Psoas muscle (tissue), 8 donors: ENCODE data around the gene ELK4. TPM values are rescaled to one million over a fixed set of nuclear protein-coding genes. Genes with fewer than 3 reads are reported as not detected.

Experiments used
- ATAC-seq, 4 donors: fragments of 200-7000 bp; cut with Tn5 transposase; one replicate each; pipeline ENCODE4 v1.9.1; 2020; ENCODE audit warnings: moderate library complexity in 3 of 4, mild to moderate bottlenecking in 2 of 4
- DNase-seq, 2 donors: peaks; one replicate each; pipeline ENCODE4 v3.0.0-alpha.2; 2020
- H3K27ac ChIP-seq: fragments of 200-600 bp; one replicate; pipeline ENCODE4 v1.8.0; 2022
- H3K27me3 ChIP-seq, 3 donors: fragments of 200-600 bp in 1 of 3; one replicate each; pipeline versions ENCODE4 v1.6.1 to v1.8.0; 2013 to 2022; ENCODE audit warnings: low read length in 2 of 3, mild to moderate bottlenecking in 2 of 3, moderate library complexity in 1 of 3; ENCODE audit not compliant: insufficient read depth in 3 of 3
- H3K36me3 ChIP-seq, 2 donors: fragments of 200-600 bp in 1 of 2; one replicate each; pipeline versions ENCODE4 v1.6.1 to v1.8.0; 2013 to 2022; ENCODE audit warnings: low read depth in 1 of 2, mild to moderate bottlenecking in 1 of 2, moderate library complexity in 1 of 2; ENCODE audit not compliant: insufficient read depth in 1 of 2
- H3K4me1 ChIP-seq: fragments of 200-600 bp; one replicate; pipeline ENCODE4 v1.8.0; 2022
- H3K4me3 ChIP-seq: fragments of 200-600 bp; one replicate; pipeline ENCODE4 v1.8.0; 2022; ENCODE audit warnings: mild to moderate bottlenecking
- H3K9me3 ChIP-seq: fragments of 200-600 bp; one replicate; pipeline ENCODE4 v1.8.0; 2022
- WGBS, 3 donors: extraction: QIAGEN DNeasy Blood & Tissue Kit; methylation state at CpG; one replicate each; pipeline versions ENCODE4 v1.1.6 to v1.1.7; 2013; 5-methylcytosine and 5-hydroxymethylcytosine counted together
- intact Hi-C, 2 donors: fragments of 100-400 bp; cut with DNase I; formaldehyde crosslinking; loops; one replicate each; pipeline versions ENCODE4 v1.11.0 to v1.14.2; 2022
- polyA plus RNA-seq, 3 donors: library from polyadenylated mRNA; stranded (reverse); fragments of 200-250 nt; gene quantifications; one replicate each; pipeline ENCODE4 v1.2.3, GENCODE V29; 2013
- total RNA-seq, 4 donors: library from RNA; stranded (reverse); fragmentation: NEBNext Ultra II Directional in 2 of 4; extraction: Animal tissue kit (Norgen Biotek cat#: 25700) in 2 of 4; gene quantifications; one replicate each; pipeline versions ENCODE4 v1.2.1 to v1.2.4, GENCODE V29; 2021 to 2023
- TF ChIP-seq, protein P1 (sequence below): fragments of 200-600 bp; IDR thresholded peaks from one replicate; pipeline ENCODE4 v1.8.0; 2022; ENCODE audit warnings: antibody characterized with exemption
- donor health status: healthy with polysubstance abuse.
- donor health status: DM: no; HTN: no; CAD: no; lungs with moderate emphysema.
- donor health status: Bipolar disorder and iron deficiency.
- donor health status: healthy.
- donor health status: DM: yes; HTN: yes; CAD: no.
- donor health status: DM: no; HTN: no; CAD: no.
- donor health status: DM: no; HTN: no; CAD: no.
- donor health status: DM: yes; HTN: yes; CAD: no.

ELK4 gene
- total and polyA plus RNA-seq, 7 donors, result 5.5 to 67.8 (median 34.4) TPM

GRCh38 chr1:205669341-205670149 lies 37.7 kb upstream of the ELK4 start:
- TF ChIP-seq, protein P1, sequence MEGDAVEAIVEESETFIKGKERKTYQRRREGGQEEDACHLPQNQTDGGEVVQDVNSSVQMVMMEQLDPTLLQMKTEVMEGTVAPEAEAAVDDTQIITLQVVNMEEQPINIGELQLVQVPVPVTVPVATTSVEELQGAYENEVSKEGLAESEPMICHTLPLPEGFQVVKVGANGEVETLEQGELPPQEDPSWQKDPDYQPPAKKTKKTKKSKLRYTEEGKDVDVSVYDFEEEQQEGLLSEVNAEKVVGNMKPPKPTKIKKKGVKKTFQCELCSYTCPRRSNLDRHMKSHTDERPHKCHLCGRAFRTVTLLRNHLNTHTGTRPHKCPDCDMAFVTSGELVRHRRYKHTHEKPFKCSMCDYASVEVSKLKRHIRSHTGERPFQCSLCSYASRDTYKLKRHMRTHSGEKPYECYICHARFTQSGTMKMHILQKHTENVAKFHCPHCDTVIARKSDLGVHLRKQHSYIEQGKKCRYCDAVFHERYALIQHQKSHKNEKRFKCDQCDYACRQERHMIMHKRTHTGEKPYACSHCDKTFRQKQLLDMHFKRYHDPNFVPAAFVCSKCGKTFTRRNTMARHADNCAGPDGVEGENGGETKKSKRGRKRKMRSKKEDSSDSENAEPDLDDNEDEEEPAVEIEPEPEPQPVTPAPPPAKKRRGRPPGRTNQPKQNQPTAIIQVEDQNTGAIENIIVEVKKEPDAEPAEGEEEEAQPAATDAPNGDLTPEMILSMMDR, result no peak
- 62 to 66% (median 62%) methylated on average over 20 of the region's 20 CpGs for WGBS, 3 donors
- no peak for DNase-seq
- ATAC-seq, result peak in 2 of 4 donors; percentile 12 to 14
- no peaks in the 10 kb centered on the region for H3K36me3 ChIP-seq
- no peak overlapping the region for H3K27ac ChIP-seq
- no peak overlapping the region for H3K4me3 ChIP-seq
- intact Hi-C loops, result no loop called here
- no peaks in the 10 kb centered on the region for H3K4me1 ChIP-seq
- H3K27me3 ChIP-seq, result no peaks in the 10 kb centered on the region
- no peaks in the 10 kb centered on the region for H3K9me3 ChIP-seq

- Histone ChIP-seq H3K36me3 (no peaks in the 10 kb centered on the region), H3K27me3 (no peaks in the 10 kb centered on the region), H3K27ac (no peak overlapping the region), H3K4me3 (no peak overlapping the region), H3K9me3 (no peaks in the 10 kb centered on the region), H3K4me1 (no peaks in the 10 kb centered on the region)
- TF ChIP-seq, protein P1, result no peak
- ATAC-seq, result no peak
- DNase-seq, result no peak
- WGBS, 3 donors, result 65 to 71% (median 71%) methylated on average over 5 of the region's 5 CpGs
- intact Hi-C loops, result no loop called here
Measured at GRCh38 chr1:205668951-205669340, 37.1 kb upstream of the ELK4 start.

GRCh38 chr1:205667909-205668643 lies 36.3 kb upstream of the ELK4 start:
- intact Hi-C loops, result no loop called here
- TF ChIP-seq, protein P1, result no peak
- no peaks in the 10 kb centered on the region for H3K36me3 ChIP-seq
- H3K27ac ChIP-seq, result no peak overlapping the region
- H3K4me3 ChIP-seq, result no peak overlapping the region
- H3K9me3 ChIP-seq, result no peaks in the 10 kb centered on the region
- no peaks in the 10 kb centered on the region for H3K4me1 ChIP-seq
- no peaks in the 10 kb centered on the region for H3K27me3 ChIP-seq
- no peak for DNase-seq
- ATAC-seq, result no peak
- WGBS, 3 donors, result 81 to 82% (median 81%) methylated on average over 11 of the region's 11 CpGs

DNA sequence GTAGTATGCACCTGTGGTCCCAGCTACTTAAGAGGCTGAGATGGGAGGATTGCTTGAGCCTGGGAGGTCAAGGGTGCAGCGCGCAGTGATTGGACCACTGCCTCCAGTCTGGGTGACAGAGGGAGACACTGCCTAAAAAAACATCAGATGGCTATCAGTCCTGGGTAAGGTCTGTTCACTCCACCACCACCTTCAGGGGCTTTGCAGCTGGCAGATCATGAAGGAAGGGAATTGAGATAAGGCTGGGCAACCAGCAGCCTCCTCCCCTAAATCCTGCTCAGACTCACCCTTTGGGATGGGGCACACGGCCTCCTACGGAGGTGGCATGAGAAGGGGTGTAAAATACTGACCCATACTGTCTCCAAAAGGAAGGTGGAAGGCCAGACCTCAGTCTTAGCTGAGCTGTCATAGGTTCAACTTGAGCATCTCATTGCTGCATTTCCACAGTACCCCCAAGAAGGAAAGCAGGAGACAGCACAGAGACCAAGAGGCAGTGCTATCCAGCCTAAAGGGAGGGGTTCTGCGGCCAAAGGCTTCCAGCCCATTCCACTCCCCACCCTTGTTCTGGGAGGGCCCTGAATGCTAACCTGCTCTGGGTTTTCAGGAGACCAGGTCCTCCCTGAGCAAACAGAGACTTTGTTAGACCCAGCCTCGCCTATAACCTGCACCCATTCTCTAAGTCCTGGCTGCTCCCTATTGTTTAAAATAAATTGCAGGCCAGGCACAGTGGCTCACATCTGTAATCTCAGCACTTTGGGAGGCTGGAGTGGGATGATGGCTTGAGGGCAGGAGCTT lies 34.8 kb upstream of the ELK4 start:
- Histone ChIP-seq H3K4me3 (no peak overlapping the region), H3K36me3 (no peaks in the 10 kb centered on the region), H3K9me3 (no peaks in the 10 kb centered on the region), H3K4me1 (no peaks in the 10 kb centered on the region), H3K27ac (no peak overlapping the region), H3K27me3 (no peaks in the 10 kb centered on the region)
- 91 to 93% (median 91%) methylated on average over 6 of the region's 6 CpGs for WGBS, 3 donors
- ATAC-seq (no peak), DNase-seq (no peak)
- intact Hi-C loops, result no loop called here
- TF ChIP-seq, protein P1, result no peak
